ENCODE measurements around the gene TSC2. TPM values are rescaled to one million over a fixed set of nuclear protein-coding genes. Genes with fewer than 3 reads are reported as not detected.

TSC2 gene
- total RNA-seq, 2 donors from 2014 or later, result 70.5 to 121 TPM

DNA sequence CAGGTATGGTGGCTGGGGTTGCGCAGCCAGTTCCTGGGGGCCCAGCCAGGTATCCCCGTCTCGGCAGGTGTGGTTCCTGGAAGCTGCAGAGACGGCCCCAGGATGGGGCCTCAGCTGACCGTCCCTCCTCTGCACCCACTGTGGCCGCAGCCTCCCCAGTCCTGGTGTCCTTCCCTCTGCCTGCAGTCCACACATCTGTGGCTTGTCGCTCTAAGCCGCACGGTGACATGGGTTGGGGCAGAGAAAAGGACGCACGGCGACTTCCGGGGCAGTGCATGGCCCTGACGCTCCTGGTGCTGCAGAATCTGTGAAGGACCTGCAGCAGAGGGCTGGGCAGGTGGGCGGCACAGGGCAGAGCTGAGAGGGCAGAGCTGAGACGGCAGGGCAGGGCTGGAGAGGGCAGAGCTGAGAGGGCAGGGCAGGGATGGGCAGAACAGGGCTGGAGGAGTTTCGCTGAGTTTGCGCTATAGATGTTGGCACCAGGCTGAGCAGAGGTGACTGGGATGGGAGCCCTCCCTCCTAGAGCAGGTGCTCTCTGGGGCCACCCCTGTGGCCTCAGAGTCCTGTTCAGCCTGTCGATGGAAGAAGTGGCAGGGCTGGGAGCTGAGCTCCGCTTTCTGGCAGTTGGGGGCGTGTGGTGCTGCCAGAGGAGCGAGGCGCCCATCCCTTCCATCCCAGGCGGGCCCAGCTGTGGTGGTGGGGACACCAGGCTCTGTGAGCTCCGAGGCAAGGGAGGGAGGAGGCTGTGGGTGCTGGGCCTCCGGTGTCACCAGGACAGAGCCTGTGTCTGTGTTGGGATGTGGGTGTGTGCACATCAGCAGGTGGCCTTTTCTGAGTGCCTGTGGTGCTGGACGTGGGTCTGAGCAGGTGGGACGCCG lies 23.0 kb downstream of the TSC2 start:
- ATAC-seq (no peak), DNase-seq (ENCODE audit: low spot score in 2 of 2) (no peak)
- Mint-ChIP-seq H3K27ac (no peak overlapping the region), H3K36me3 (peaks cover 4 to 5% of the 10 kb centered on the region in 2 donors), H3K9me3 (no peaks in the 10 kb centered on the region)

DNA sequence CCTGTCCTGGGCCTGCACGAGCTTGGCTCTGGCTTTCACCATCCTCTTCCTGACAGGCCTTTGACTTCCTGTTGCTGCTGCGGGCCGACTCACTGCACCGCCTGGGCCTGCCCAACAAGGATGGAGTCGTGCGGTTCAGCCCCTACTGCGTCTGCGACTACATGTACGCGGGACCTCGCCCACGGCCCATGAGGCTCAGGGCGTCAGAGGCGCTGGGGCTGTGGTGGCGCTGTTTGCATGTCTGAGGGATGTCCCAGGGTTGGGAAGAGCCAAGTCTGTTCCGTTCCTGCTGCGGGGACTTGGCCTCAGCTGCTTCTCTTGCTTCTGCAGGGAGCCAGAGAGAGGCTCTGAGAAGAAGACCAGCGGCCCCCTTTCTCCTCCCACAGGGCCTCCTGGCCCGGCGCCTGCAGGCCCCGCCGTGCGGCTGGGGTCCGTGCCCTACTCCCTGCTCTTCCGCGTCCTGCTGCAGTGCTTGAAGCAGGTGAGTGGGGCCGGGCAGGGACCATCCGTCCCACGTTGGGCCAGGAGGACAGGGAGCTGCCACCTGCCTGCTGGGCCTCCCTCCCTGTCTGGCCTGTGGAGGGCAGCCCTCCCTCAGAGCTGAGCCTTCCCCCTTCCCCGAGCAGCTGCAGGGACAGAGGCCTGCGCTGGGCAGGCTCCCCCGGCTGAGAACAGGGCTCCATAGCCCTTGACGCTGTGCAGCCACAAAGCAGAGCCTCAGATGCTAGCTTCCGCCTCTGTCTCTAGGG lies 23.8 kb downstream of the TSC2 start:
- Mint-ChIP-seq H3K9me3 (no peaks in the 10 kb centered on the region), H3K27ac (peak overlapping the region in 1 of 2 donors; percentile 65), H3K36me3 (no peaks in the 10 kb centered on the region)
- no peak for DNase-seq (ENCODE audit: low spot score in 2 of 2)
- ATAC-seq, result peak in 1 of 2 donors; percentile 22

DNA sequence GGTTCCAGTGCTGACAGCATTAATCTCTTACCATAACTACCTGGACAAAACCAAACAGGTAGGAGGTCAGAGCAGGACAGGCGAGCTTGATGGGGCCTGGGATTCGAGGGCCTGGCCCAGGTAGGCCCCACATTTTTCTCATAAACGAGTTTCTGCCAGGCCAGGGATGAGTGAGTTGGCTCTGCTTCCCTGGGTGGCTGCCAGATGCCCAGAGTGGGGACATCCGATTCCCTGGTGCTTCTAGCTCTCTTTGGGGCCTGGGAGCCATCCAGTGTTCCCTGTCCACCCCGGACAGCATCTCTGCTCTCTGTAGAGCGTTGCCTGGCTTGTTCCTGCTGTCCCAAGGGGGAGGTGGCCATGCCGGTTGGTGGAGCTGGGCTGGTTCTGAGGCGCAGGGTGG lies 25.1 kb downstream of the TSC2 start:
- no peak for DNase-seq (ENCODE audit: low spot score in 2 of 2)
- H3K36me3 Mint-ChIP-seq, result no peaks in the 10 kb centered on the region
- H3K9me3 Mint-ChIP-seq, result no peaks in the 10 kb centered on the region
- no peak for ATAC-seq
- H3K27ac Mint-ChIP-seq, result peak overlapping the region; percentile 23 to 74

DNA sequence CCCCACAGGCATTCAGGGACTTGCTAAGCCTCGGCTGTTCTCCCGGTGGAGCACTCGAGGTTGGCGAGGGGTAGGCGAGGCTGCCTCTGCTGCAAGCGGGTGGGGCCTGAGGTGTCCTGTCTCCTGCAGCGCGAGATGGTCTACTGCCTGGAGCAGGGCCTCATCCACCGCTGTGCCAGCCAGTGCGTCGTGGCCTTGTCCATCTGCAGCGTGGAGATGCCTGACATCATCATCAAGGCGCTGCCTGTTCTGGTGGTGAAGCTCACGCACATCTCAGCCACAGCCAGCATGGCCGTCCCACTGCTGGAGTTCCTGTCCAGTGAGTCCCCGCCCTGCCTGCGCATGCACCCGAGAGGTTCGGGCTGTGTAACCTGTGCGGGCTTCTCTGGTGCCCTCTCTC lies 26.3 kb downstream of the TSC2 start:
- DNase-seq (ENCODE audit: low spot score in 2 of 2) (no peak), ATAC-seq (no peak)
- H3K27ac Mint-ChIP-seq, result no peak overlapping the region
- H3K36me3 Mint-ChIP-seq, result no peaks in the 10 kb centered on the region
- no peaks in the 10 kb centered on the region for H3K9me3 Mint-ChIP-seq

DNA sequence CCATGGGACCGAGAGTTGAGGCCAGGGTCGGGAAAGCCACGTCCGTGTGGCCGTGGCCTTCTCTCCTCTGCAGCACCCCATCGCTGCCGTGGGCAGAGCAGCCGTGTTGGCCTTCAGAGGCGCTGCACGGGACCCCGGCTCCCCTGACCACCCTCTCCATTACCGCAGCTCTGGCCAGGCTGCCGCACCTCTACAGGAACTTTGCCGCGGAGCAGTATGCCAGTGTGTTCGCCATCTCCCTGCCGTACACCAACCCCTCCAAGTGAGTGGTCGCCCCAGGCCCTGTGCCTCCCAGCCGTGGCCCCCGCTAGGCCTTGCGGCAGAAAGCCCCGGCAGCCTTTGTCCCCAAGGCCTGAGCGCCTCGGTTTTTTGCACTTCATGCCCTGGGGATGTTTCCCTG lies 27.8 kb downstream of the TSC2 start:
- DNase-seq (ENCODE audit: low spot score in 2 of 2), result no peak
- no peaks in the 10 kb centered on the region for H3K9me3 Mint-ChIP-seq
- H3K27ac Mint-ChIP-seq, result no peak overlapping the region
- ATAC-seq, result no peak
- H3K36me3 Mint-ChIP-seq, result no peaks in the 10 kb centered on the region

DNA sequence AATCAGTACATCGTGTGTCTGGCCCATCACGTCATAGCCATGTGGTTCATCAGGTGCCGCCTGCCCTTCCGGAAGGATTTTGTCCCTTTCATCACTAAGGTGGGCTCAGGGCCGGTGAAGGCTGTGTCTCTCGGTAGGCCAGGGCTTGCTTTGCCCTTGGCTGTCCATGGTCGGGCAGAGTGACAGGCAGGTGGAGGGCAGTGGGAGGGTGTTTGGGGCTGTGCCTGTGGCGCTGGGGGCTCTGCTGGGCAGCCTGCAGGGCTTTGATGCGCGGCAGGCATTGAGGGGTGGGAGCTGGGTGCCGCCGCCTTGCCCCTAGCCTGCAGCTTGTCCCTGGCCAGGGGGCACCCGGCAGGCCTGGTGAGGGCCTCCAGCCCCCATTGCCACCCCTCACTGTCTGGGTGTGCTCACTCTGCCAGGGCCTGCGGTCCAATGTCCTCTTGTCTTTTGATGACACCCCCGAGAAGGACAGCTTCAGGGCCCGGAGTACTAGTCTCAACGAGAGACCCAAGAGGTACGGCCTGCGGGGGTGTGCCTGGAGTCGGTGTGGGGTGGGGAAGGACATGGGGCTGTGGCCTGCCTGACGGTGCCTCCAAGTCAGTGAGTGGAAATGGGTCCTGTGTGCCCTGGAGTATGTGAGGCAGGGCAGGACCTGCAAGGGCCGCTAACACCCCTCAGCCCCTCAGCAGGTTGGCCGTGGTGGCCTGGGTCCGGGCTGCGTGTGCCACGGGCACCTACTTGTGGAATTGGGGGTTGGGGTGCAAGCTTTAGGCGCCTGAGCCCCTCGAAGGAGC lies 28.5 kb downstream of the TSC2 start:
- ATAC-seq, result no peak
- DNase-seq (ENCODE audit: low spot score in 2 of 2), result no peak
- no peaks in the 10 kb centered on the region for H3K36me3 Mint-ChIP-seq
- H3K9me3 Mint-ChIP-seq, result no peaks in the 10 kb centered on the region
- no peak overlapping the region for H3K27ac Mint-ChIP-seq

DNA sequence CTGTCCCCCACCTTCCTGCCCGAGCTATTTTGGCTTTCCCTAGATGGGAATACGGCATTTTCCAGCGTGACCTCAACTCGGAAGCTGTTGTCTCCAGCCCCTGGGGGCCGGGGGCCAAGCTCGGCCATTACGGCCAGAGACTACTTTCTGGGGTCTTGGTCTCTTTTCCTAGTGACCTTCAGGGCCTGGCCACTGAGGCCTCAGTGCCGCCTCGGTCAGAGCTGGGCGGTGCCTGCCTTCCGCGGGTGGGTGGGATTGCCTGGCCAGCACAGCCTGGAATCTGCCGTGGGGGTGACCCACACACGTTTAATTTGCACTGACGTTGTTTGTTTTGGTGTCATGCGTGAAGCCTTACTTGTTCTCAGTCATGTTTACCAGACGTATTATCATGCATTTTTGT lies 29.2 kb downstream of the TSC2 start:
- no peak for ATAC-seq
- no peaks in the 10 kb centered on the region for H3K9me3 Mint-ChIP-seq
- H3K36me3 Mint-ChIP-seq, result no peaks in the 10 kb centered on the region
- DNase-seq (ENCODE audit: low spot score in 2 of 2), result no peak
- H3K27ac Mint-ChIP-seq, result no peak overlapping the region

DNA sequence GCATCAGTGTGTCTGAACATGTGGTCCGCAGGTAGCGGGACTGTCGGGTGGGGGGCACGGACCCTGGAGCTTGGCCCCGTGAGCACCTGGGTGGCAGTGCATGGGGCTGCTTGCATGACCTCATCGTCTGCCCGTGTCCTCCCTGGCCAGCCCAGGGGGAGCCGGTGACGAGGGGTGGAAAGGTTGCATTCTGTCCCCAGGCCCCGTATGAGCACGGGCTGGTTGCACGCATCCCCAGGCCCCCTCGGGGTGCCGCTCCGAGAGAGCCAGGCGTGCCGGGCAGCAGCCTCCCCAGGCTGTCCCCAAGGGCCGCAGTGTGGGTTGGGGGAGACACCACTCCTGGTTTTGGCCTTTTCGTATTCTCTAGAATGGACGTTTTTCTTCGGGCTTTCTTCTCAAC lies 29.9 kb downstream of the TSC2 start:
- ATAC-seq (no peak), DNase-seq (ENCODE audit: low spot score in 2 of 2) (no peak)
- no peaks in the 10 kb centered on the region for H3K9me3 Mint-ChIP-seq
- no peak overlapping the region for H3K27ac Mint-ChIP-seq
- no peaks in the 10 kb centered on the region for H3K36me3 Mint-ChIP-seq

DNA sequence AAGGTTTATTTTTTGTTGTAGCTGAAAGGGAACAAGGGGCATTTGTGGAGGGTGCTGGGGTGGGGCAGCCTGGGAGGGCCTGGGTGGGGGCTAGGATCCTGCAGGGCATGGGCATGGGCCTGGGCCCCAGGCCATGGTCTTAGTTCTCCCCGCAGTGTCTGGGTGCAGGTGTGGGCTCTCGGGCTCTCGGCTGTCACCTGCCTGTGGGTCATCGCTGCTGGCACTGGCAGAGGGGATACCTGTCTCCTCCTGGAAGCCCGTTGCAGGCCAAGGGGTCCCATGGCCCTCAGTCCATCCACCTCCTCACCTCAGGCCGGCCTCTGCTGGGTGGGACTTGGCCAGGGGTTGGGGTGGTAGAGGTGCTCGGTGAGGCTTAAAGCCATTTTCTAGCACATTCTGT lies 30.3 kb downstream of the TSC2 start:
- Mint-ChIP-seq H3K27ac (no peak overlapping the region), H3K9me3 (no peaks in the 10 kb centered on the region), H3K36me3 (no peaks in the 10 kb centered on the region)
- no peak for ATAC-seq
- DNase-seq (ENCODE audit: low spot score in 2 of 2), result no peak

DNA sequence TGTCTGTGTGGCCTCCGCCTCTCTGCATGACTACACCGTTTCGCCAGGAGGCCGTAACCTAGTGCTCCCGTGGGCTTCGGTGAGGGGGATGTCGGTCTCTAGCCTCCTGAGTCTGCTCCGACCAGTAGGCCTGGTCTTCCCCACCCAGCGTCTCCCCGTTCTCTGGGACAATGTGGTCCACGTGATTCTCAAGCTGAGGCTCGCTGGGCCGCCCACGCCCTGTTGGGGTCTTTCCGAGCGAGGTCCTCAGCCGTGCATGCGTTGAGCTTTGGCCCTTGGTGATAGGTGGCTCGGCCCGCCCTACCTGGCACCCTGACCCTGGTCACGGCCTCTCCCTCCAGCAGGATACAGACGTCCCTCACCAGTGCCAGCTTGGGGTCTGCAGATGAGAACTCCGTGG lies 30.9 kb downstream of the TSC2 start:
- ATAC-seq (no peak), DNase-seq (ENCODE audit: low spot score in 2 of 2) (no peak)
- no peaks in the 10 kb centered on the region for H3K9me3 Mint-ChIP-seq
- H3K36me3 Mint-ChIP-seq, result no peaks in the 10 kb centered on the region
- peak overlapping the region in 1 of 2 donors; percentile 37 for H3K27ac Mint-ChIP-seq

DNA sequence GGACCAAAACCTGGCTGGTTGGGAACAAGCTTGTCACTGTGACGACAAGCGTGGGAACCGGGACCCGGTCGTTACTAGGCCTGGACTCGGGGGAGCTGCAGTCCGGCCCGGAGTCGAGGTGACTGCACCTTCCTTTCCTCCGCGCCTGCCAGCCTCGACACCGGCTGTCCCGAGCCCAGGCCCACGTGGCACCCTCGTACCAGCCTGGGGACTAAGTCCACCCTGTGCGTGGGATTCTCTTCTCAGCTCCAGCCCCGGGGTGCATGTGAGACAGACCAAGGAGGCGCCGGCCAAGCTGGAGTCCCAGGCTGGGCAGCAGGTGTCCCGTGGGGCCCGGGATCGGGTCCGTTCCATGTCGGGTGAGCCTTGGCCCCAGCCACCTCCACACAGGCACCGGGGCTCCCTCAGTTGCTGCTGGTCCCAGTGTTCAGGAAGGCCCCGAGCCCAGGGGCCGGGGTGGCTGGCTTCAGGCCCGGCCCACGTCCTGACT lies 31.6 kb downstream of the TSC2 start:
- ATAC-seq (no peak), DNase-seq (ENCODE audit: low spot score in 2 of 2) (no peak)
- H3K36me3 Mint-ChIP-seq, result no peaks in the 10 kb centered on the region
- no peaks in the 10 kb centered on the region for H3K9me3 Mint-ChIP-seq
- peak overlapping the region in 1 of 2 donors; percentile 37 for H3K27ac Mint-ChIP-seq

DNA sequence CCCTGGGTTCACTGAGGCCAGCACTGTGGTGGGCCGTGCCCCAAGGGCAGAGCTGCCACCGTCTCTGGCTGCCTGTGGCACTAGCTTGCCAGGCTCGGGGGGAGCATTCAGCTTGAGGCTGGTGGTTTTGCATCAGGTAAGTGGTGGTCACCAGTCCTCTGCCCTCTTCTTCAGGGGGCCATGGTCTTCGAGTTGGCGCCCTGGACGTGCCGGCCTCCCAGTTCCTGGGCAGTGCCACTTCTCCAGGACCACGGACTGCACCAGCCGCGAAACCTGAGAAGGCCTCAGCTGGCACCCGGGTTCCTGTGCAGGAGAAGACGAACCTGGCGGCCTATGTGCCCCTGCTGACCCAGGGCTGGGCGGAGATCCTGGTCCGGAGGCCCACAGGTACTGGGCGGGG lies 32.2 kb downstream of the TSC2 start:
- no peaks in the 10 kb centered on the region for H3K36me3 Mint-ChIP-seq
- ATAC-seq (no peak), DNase-seq (ENCODE audit: low spot score in 2 of 2) (no peak)
- peak overlapping the region in 1 of 2 donors; percentile 35 for H3K27ac Mint-ChIP-seq
- H3K9me3 Mint-ChIP-seq, result no peaks in the 10 kb centered on the region

DNA sequence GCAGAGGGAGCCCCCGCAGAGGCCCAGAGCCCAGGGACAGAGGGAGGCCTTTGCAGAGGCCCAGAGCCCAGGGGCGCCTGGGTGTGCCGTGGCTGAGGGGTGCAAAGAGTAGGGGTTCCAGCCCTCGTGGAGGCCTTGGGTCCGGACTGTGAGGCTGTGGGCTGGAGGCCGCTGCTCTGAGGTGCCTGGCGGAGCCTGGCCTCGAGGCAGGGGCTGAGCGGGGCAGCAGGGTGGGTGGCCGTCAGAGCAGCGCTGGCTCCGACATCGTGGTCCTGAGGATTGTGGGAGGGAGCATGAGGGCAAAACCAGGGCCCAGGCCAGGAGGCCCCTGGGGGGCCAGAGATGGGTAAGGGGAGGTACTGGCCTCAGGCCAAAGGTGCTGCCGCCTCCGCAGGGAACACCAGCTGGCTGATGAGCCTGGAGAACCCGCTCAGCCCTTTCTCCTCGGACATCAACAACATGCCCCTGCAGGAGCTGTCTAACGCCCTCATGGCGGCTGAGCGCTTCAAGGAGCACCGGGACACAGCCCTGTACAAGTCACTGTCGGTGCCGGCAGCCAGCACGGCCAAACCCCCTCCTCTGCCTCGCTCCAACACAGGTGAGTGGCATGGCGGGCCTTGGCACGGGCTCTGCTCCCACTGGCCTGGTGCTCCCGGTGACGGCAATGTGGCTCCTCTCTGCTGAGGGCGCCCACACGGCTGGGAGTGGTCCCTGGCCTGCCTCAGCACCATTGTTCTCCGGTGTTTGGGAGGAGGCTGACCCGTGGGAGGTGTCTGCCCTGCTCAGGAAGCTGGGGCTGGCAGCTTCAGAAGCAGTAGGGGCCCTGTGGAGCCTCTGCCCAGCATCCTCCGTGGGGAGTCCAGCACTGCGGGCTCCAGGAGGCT lies 33.7 kb downstream of the TSC2 start:
- H3K27ac Mint-ChIP-seq, result no peak overlapping the region
- H3K36me3 Mint-ChIP-seq, result no peaks in the 10 kb centered on the region
- no peak for DNase-seq (ENCODE audit: low spot score in 2 of 2)
- H3K9me3 Mint-ChIP-seq, result no peaks in the 10 kb centered on the region
- ATAC-seq, result no peak

DNA sequence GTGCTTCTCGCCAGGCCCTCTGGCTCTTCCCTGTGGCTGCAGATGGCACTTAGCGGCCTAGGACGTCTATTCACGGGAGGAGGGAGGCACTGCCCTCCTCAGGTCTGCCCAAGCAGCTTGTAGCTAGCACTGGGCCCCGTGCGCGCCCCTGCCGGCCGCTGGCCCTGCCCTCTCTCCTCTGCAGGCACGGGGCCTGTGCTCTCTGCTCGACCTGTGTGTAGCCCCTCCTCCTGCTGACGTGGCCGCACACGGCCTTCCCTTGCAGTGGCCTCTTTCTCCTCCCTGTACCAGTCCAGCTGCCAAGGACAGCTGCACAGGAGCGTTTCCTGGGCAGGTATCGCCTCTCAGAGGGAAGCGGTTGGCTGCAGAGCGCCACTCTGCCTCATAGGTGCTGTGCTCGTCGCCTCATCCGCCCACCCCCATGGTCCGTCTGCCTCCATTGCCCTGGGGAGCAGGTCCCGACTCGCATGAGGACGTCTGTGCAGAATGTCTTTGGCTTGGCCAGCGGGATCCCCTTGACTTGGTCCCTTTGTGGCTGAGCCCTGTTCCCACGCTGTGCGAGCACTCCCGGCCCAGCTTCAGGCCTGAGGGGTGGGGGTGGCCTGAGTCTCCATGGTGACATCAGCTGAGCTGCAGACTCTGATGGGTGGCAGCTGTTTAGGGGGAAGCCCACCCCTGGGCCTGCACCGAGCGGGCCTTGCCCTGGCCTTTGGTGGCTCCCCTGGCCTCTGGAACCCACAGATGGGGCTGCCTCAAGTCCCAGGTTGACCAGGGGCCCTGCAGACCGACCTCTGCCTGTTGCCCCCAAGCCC lies 34.6 kb downstream of the TSC2 start:
- DNase-seq (ENCODE audit: low spot score in 2 of 2), result no peak
- ATAC-seq, result no peak
- H3K9me3 Mint-ChIP-seq, result no peaks in the 10 kb centered on the region
- H3K27ac Mint-ChIP-seq, result no peak overlapping the region
- no peaks in the 10 kb centered on the region for H3K36me3 Mint-ChIP-seq

DNA sequence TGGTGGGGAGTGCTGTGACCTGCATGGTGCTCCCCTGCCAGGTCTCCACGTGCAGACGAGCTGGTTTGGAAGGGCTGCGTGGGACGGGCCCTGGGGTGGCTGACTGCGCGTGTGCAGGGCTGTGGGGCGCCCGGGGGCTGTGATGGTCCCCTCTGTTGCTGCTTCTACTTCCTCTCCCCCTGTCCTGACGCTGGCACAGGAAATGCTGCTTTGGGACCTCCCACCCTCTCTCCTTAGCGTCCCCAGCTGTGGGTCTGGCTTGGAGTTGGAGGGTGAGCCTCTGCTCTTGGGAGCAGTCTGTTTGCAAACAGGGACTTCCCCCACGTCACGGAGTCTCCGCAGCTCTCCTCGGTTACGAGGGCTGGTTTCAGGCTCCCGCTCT lies 35.2 kb downstream of the TSC2 start:
- DNase-seq (ENCODE audit: low spot score in 2 of 2) (no peak), ATAC-seq (no peak)
- Mint-ChIP-seq H3K36me3 (no peaks in the 10 kb centered on the region), H3K9me3 (no peaks in the 10 kb centered on the region), H3K27ac (peak overlapping the region; percentile 22 to 72)

All from activated naive CD4-positive, alpha-beta T cell treated with anti-CD3 and anti-CD28 coated beads, Interleukin-2, amount 50 U/mL, for 72 hours (primary cell).